ENCODE measurements around the gene OR52A1.
"Not testable (repeated sequence)": the region's sequence is repeated elsewhere in the genome, so short reads cannot be mapped to it uniquely, and the experiment has no call there.

DNA sequence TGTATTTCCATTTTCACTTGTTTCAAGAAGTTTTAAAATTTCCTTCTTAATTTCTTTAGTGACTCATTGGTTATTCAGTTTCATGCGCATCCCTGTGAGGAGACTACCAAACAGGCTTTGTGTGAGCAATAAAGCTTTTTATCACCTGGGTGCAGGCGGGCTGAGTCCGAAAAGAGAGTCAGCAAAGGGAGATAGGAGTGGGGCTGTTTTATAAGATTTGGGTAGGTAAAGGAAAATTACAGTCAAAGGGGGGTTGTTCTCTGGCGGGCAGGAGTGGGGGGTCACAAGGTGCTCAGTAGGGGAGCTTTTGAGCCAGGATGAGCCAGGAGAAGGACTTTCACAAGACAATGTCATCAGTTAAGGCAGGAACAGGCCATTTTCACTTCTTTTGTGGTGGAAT is 5.7 kb upstream of the OR52A1 start:
- TF ChIP-seq, protein P1, sequence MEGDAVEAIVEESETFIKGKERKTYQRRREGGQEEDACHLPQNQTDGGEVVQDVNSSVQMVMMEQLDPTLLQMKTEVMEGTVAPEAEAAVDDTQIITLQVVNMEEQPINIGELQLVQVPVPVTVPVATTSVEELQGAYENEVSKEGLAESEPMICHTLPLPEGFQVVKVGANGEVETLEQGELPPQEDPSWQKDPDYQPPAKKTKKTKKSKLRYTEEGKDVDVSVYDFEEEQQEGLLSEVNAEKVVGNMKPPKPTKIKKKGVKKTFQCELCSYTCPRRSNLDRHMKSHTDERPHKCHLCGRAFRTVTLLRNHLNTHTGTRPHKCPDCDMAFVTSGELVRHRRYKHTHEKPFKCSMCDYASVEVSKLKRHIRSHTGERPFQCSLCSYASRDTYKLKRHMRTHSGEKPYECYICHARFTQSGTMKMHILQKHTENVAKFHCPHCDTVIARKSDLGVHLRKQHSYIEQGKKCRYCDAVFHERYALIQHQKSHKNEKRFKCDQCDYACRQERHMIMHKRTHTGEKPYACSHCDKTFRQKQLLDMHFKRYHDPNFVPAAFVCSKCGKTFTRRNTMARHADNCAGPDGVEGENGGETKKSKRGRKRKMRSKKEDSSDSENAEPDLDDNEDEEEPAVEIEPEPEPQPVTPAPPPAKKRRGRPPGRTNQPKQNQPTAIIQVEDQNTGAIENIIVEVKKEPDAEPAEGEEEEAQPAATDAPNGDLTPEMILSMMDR (IDR thresholded peaks at IDR 0.05), result not testable (repeated sequence)
- TF ChIP-seq, protein P2, sequence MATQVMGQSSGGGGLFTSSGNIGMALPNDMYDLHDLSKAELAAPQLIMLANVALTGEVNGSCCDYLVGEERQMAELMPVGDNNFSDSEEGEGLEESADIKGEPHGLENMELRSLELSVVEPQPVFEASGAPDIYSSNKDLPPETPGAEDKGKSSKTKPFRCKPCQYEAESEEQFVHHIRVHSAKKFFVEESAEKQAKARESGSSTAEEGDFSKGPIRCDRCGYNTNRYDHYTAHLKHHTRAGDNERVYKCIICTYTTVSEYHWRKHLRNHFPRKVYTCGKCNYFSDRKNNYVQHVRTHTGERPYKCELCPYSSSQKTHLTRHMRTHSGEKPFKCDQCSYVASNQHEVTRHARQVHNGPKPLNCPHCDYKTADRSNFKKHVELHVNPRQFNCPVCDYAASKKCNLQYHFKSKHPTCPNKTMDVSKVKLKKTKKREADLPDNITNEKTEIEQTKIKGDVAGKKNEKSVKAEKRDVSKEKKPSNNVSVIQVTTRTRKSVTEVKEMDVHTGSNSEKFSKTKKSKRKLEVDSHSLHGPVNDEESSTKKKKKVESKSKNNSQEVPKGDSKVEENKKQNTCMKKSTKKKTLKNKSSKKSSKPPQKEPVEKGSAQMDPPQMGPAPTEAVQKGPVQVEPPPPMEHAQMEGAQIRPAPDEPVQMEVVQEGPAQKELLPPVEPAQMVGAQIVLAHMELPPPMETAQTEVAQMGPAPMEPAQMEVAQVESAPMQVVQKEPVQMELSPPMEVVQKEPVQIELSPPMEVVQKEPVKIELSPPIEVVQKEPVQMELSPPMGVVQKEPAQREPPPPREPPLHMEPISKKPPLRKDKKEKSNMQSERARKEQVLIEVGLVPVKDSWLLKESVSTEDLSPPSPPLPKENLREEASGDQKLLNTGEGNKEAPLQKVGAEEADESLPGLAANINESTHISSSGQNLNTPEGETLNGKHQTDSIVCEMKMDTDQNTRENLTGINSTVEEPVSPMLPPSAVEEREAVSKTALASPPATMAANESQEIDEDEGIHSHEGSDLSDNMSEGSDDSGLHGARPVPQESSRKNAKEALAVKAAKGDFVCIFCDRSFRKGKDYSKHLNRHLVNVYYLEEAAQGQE (IDR thresholded peaks at IDR 0.05; ENCODE audit: insufficient read depth in 1 of 2, low read depth in 2 of 2, low read length in 1 of 2), result not testable (repeated sequence)
- not testable (repeated sequence) for TF ChIP-seq POLR2AphosphoS5 (IDR thresholded peaks at IDR 0.05; ENCODE audit: low read depth, low read length)
